Endothelial cell (in vitro differentiated cells): Measurements from ENCODE around the gene NHLRC3. TPM values are rescaled to one million over a fixed set of nuclear protein-coding genes. Genes with fewer than 3 reads are reported as not detected.
"Not testable (repeated sequence)": the region's sequence is repeated elsewhere in the genome, so short reads cannot be mapped to it uniquely, and the experiment has no call there.

Experiments used
- DNase-seq: peaks from one replicate; pipeline ENCODE4 v3.0.0; 2021; ENCODE audit warnings: low spot score
- H3K27ac Mint-ChIP-seq: one replicate; pipeline ENCODE4 v1.8.0; 2021; ENCODE audit warnings: mixed read lengths, inconsistent platforms; ENCODE audit not compliant: unreplicated experiment
- H3K27me3 Mint-ChIP-seq: one replicate; pipeline ENCODE4 v1.8.0; 2021; ENCODE audit warnings: mild to moderate bottlenecking, moderate library complexity, mixed read lengths, inconsistent platforms; ENCODE audit not compliant: unreplicated experiment
- H3K36me3 Mint-ChIP-seq: one replicate; pipeline ENCODE4 v1.8.0; 2021; ENCODE audit warnings: mild to moderate bottlenecking, low read depth, mixed read lengths, inconsistent platforms; ENCODE audit not compliant: unreplicated experiment
- H3K4me1 Mint-ChIP-seq: one replicate; pipeline ENCODE4 v1.8.0; 2021; ENCODE audit warnings: mild to moderate bottlenecking, mixed read lengths, inconsistent platforms; ENCODE audit not compliant: unreplicated experiment
- H3K4me3 Mint-ChIP-seq: one replicate; pipeline ENCODE4 v1.8.0; 2021; ENCODE audit warnings: mild to moderate bottlenecking, mixed read lengths, inconsistent platforms; ENCODE audit not compliant: unreplicated experiment
- H3K9me3 Mint-ChIP-seq: one replicate; pipeline ENCODE4 v1.8.0; 2021; ENCODE audit warnings: mixed read lengths, inconsistent platforms; ENCODE audit not compliant: unreplicated experiment
- total RNA-seq: library from RNA; stranded (reverse); fragmentation: NEBNext Ultra II Directional; extraction: Animal tissue kit (Norgen Biotek cat#: 25700); gene quantifications from one replicate; pipeline ENCODE4 v1.2.1, GENCODE V29; 2021; ENCODE audit not compliant: unreplicated experiment
- TF ChIP-seq, protein P1 (sequence below): fragments of 200-600 bp; sonication (generic); IDR thresholded peaks from one replicate; pipeline ENCODE4 v1.5.0; 2021; ENCODE audit warnings: antibody characterized with exemption; ENCODE audit not compliant: unreplicated experiment

NHLRC3 gene
- total RNA-seq, 1 donor from 2014 or later: 26.9 TPM

DNA sequence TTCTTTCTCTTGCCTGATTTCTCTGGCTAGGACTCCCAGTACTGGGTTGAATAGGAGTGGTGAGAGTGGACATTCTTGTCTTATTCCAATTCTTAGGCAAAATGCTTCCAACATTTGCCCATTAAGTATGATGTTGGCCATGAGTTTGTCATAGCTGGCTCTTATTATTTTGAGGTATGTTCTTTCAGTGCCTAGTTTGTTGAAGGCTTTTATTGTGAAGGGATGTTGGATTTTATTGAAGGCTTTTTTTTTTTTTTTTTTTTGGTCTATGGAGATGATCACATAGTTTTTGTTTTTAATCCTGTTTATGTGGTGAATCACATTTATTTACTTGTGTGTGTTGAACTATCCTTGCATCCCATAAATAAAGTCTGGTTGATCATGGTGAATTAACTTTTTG is 19.8 kb downstream of the NHLRC3 start:
- H3K4me3 Mint-ChIP-seq: no peak overlapping the region
- H3K36me3 Mint-ChIP-seq: no peaks in the 10 kb centered on the region
- no peaks in the 10 kb centered on the region for H3K27me3 Mint-ChIP-seq
- no peaks in the 10 kb centered on the region for H3K9me3 Mint-ChIP-seq
- H3K4me1 Mint-ChIP-seq: no peaks in the 10 kb centered on the region
- H3K27ac Mint-ChIP-seq: no peak overlapping the region
- DNase-seq: no peak
- TF ChIP-seq, protein P1, sequence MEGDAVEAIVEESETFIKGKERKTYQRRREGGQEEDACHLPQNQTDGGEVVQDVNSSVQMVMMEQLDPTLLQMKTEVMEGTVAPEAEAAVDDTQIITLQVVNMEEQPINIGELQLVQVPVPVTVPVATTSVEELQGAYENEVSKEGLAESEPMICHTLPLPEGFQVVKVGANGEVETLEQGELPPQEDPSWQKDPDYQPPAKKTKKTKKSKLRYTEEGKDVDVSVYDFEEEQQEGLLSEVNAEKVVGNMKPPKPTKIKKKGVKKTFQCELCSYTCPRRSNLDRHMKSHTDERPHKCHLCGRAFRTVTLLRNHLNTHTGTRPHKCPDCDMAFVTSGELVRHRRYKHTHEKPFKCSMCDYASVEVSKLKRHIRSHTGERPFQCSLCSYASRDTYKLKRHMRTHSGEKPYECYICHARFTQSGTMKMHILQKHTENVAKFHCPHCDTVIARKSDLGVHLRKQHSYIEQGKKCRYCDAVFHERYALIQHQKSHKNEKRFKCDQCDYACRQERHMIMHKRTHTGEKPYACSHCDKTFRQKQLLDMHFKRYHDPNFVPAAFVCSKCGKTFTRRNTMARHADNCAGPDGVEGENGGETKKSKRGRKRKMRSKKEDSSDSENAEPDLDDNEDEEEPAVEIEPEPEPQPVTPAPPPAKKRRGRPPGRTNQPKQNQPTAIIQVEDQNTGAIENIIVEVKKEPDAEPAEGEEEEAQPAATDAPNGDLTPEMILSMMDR: no peak

DNA sequence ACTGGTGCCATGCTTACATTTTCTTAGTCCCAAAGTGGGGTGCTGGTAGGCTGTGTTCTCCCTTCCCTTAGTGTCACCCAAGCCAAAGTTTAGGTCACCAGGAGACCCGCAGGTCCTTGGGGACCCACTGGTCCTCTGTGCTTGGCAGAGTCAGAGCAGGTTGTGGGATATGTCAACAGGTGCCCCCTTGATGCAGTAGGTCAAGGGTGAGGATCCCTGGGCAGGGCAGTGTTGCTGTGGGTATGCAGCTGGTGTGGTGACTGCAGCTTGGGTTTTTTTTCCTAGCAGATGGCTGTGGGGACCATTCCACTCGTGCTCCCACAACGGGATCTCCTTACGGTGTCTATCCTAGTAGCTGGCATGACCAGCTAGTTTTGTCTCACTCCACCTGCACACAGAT is 23.7 kb downstream of the NHLRC3 start:
- Mint-ChIP-seq H3K27me3 (no peaks in the 10 kb centered on the region), H3K36me3 (peaks cover 4% of the 10 kb centered on the region), H3K4me1 (no peaks in the 10 kb centered on the region), H3K9me3 (no peaks in the 10 kb centered on the region), H3K27ac (no peak overlapping the region), H3K4me3 (no peak overlapping the region)
- TF ChIP-seq, protein P1: no peak
- no peak for DNase-seq

DNA sequence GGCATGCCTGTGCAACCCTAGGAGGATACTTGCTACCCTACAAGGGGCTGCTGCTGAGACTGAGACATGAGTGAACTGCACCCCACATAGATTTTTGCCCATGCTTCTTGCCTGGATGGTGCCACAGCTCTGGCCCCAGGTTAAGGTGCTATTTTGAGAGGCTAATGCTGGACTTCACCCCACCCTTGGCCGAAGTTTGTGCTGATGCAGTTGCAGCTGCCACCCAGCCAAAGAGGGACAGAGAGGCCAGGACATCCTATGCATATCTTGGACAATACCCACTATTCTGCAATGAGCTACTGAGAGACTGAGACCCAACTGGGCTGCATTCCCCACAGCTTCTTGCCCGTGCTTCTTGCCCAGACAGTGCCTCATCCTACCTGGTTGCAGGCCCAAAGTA is 34.6 kb downstream of the NHLRC3 start:
- no peak overlapping the region for H3K4me3 Mint-ChIP-seq
- no peaks in the 10 kb centered on the region for H3K36me3 Mint-ChIP-seq
- no peaks in the 10 kb centered on the region for H3K27me3 Mint-ChIP-seq
- H3K4me1 Mint-ChIP-seq: no peaks in the 10 kb centered on the region
- H3K9me3 Mint-ChIP-seq: no peaks in the 10 kb centered on the region
- DNase-seq: no peak
- TF ChIP-seq, protein P1: no peak
- no peak overlapping the region for H3K27ac Mint-ChIP-seq

GRCh38 chr13:39073983-39074382 is 35.7 kb downstream of the NHLRC3 start:
- H3K27ac Mint-ChIP-seq: no peak overlapping the region
- TF ChIP-seq, protein P1: no peak
- no peaks in the 10 kb centered on the region for H3K9me3 Mint-ChIP-seq
- H3K27me3 Mint-ChIP-seq: no peaks in the 10 kb centered on the region
- DNase-seq: no peak
- no peaks in the 10 kb centered on the region for H3K4me1 Mint-ChIP-seq
- no peaks in the 10 kb centered on the region for H3K36me3 Mint-ChIP-seq
- no peak overlapping the region for H3K4me3 Mint-ChIP-seq

DNA sequence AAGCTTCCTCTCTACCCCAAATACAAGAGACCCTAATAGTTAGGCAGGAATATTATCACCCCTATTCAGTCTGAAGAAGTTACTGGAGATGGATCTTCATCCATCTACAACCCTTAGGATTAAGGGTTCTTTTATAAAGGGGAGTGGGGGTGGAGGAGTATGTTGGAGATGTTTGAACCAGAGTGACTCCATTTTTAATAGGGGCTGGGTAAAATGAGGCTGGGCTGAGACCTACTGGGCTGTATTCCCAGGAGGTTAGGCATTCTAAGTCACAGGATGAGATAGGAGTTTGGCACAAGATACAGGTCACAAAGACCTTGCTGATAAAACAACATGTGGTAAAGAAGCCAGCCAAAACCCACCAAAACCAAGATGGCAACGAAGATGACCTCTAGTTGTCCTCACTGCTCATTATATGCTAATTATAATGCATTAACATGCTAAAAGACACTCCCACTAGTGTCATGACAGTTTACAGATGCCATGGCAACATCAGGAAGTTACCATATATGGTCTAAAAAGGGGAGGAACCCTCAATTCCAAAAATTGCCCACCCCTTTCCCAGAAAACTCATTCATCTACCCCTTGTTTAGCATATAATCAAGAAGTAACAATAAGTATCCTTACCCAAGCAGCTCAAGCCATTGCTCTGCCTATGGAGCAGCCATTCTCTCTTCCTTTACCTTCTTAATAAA is 48.1 kb downstream of the NHLRC3 start:
- H3K9me3 Mint-ChIP-seq, H3K27me3 Mint-ChIP-seq, H3K4me1 Mint-ChIP-seq, H3K36me3 Mint-ChIP-seq, H3K27ac Mint-ChIP-seq, DNase-seq, H3K4me3 Mint-ChIP-seq: not testable (repeated sequence)
